HCT116 (cell line): ENCODE results near the gene PWP1. TPM values are rescaled to one million over a fixed set of nuclear protein-coding genes. Genes with fewer than 3 reads are reported as not detected.

Experiments
- ATAC-seq: fragments of 200-7000 bp; cut with Tn5 transposase; 2 replicates; pipeline ENCODE4 v1.9.1; 2020; ENCODE audit warnings: mild to moderate bottlenecking, moderate library complexity
- BruUV-seq: library from RNA; stranded (reverse); fragments of 400-500 nt; replicated peaks from 2 replicates; lab custom pipeline; 2021; lab: Mats Ljungman, UMichigan
- CTCF ChIA-PET: fragments of 300-600 bp; sonication (Branson Sonifier 250); formaldehyde crosslinking; loops from one replicate; lab custom pipeline; 2021; ENCODE audit warnings: antibody characterized with exemption; lab: Charles Lee
- POLR2A ChIA-PET: fragments of 300-600, 350-600 bp; sonication (Branson Sonifier 250); formaldehyde crosslinking; loops from one replicate; lab custom pipeline; 2021; ENCODE audit warnings: antibody characterized with exemption; lab: Charles Lee
- RAD21 ChIA-PET, 2 experiments: fragments of 300-600 bp; sonication (Branson Sonifier 250); formaldehyde crosslinking; loops; one replicate each; lab custom pipeline; 2023; ENCODE audit warnings: low total read pairs in 2 of 2; ENCODE audit not compliant: uncharacterized antibody in 2 of 2, unreplicated experiment in 2 of 2, low non-redundant PET in 1 of 2; lab: Charles Lee
- DNase-seq: peaks from one replicate; pipeline ENCODE4 v3.0.0-alpha.2; 2010; ENCODE audit warnings: low read depth, low spot score
- H2AFZ ChIP-seq: fragments of 200-600 bp; shearing (Covaris generic), sonication (generic); 2 replicates; pipeline ENCODE4 v1.6.1; 2017; ENCODE audit warnings: low read depth, mixed run types, mixed read lengths, antibody characterized with exemption, low read length; ENCODE audit not compliant: poor library complexity, severe bottlenecking
- H3K27ac ChIP-seq: 2 replicates; pipeline ENCODE4 v1.5.1; 2012; ENCODE audit warnings: low read depth, low read length
- H3K27me3 ChIP-seq: fragments of 200-600 bp; sonication (generic); 2 replicates; pipeline ENCODE4 v1.6.1; 2016; ENCODE audit warnings: mixed run types, low read length, mixed read lengths; ENCODE audit not compliant: insufficient read depth
- H3K36me3 ChIP-seq, 2 experiments: fragments of 200-500 bp in 1 of 2; fragments of 200-600 bp in 1 of 2; sonication (Bioruptor generic) in 1 of 2; sonication (generic) in 1 of 2; 2 replicates each; pipeline versions ENCODE4 v1.5.1 to v1.6.1; 2014 to 2016; ENCODE audit warnings: low read length in 2 of 2, inconsistent platforms in 1 of 2, mixed read lengths in 1 of 2, mixed run types in 1 of 2; ENCODE audit not compliant: insufficient read depth in 2 of 2, control insufficient read depth in 1 of 2
- H3K4me1 ChIP-seq, 2 experiments: fragments of 200-600 bp in 1 of 2; sonication (generic) in 1 of 2; 2 replicates each; pipeline versions ENCODE4 v1.5.1 to v1.6.1; 2012 to 2017; ENCODE audit warnings: low read length in 2 of 2, inconsistent platforms in 1 of 2, mild to moderate bottlenecking in 1 of 2, mixed read lengths in 1 of 2, mixed run types in 1 of 2, moderate library complexity in 1 of 2; ENCODE audit not compliant: insufficient read depth in 2 of 2, control insufficient read depth in 1 of 2
- H3K4me2 ChIP-seq: fragments of 200-600 bp; sonication (generic); 2 replicates; pipeline ENCODE4 v1.6.1; 2017; ENCODE audit warnings: mixed run types, low read length, mixed read lengths
- H3K4me3 ChIP-seq, 2 experiments: fragments of 200-600 bp in 1 of 2; sonication (generic) in 1 of 2; replicated peaks in 1 of 2; 2 replicates each; pipeline ENCODE4 v1.5.1; 2011 to 2016; ENCODE audit warnings: low read length in 2 of 2, control low read depth in 1 of 2, low read depth in 1 of 2, mild to moderate bottlenecking in 1 of 2, mixed read lengths in 1 of 2, mixed run types in 1 of 2
- H3K79me2 ChIP-seq: fragments of 200-600 bp; sonication (generic); 2 replicates; pipeline ENCODE4 v1.6.1; 2017; ENCODE audit warnings: mild to moderate bottlenecking, mixed run types, low read length, moderate library complexity, mixed read lengths; ENCODE audit not compliant: insufficient read depth
- H3K9ac ChIP-seq: fragments of 200-600 bp; sonication (generic); 2 replicates; pipeline ENCODE4 v1.6.1; 2016; ENCODE audit warnings: low read length, mixed read lengths
- H3K9me2 ChIP-seq: fragments of 200-600 bp; sonication (generic), shearing (Covaris generic); 2 replicates; pipeline ENCODE4 v1.6.1; 2017; ENCODE audit warnings: mixed run types, mild to moderate bottlenecking, moderate library complexity; ENCODE audit not compliant: insufficient read depth
- H3K9me3 ChIP-seq, 2 experiments: fragments of 200-500 bp in 1 of 2; fragments of 200-600 bp in 1 of 2; sonication (Bioruptor generic) in 1 of 2; sonication (generic) in 1 of 2; 2 replicates each; pipeline ENCODE4 v1.6.1; 2014 to 2017; ENCODE audit warnings: low read length in 2 of 2, mixed read lengths in 2 of 2, inconsistent platforms in 1 of 2, low read depth in 1 of 2, mild to moderate bottlenecking in 1 of 2, mixed run types in 1 of 2, moderate library complexity in 1 of 2; ENCODE audit not compliant: control insufficient read depth in 1 of 2, insufficient read depth in 1 of 2
- H4K20me1 ChIP-seq: fragments of 200-600 bp; sonication (generic), shearing (Covaris generic); 2 replicates; pipeline ENCODE4 v1.6.1; 2017; ENCODE audit warnings: mixed run types, mild to moderate bottlenecking, moderate library complexity; ENCODE audit not compliant: insufficient read depth
- CBX3 ChIP-seq: IDR thresholded peaks from 2 replicates; pipeline ENCODE4 v1.6.1; 2012; ENCODE audit warnings: low read depth
- EZH2phosphoT487 ChIP-seq: fragments of 200-600 bp; IDR thresholded peaks from 2 replicates; pipeline ENCODE4 v1.6.1; 2018; ENCODE audit warnings: antibody characterized with exemption, borderline replicate concordance
- FOSL1 ChIP-seq: IDR thresholded peaks from 2 replicates; pipeline ENCODE4 v1.6.1; 2012; ENCODE audit warnings: low read depth
- POLR2AphosphoS5 ChIP-seq: IDR thresholded peaks from 2 replicates; pipeline ENCODE4 v1.6.1; 2011; ENCODE audit warnings: mild to moderate bottlenecking, low read depth, low read length, moderate library complexity
- TCF7L2 ChIP-seq: IDR thresholded peaks from 2 replicates; pipeline ENCODE4 v1.7.0; 2011; ENCODE audit warnings: borderline replicate concordance, inconsistent platforms; ENCODE audit not compliant: insufficient read depth, insufficient read length; ENCODE audit errors: extremely low read depth
- ZNF274 ChIP-seq: fragments of 200-500 bp; sonication (Bioruptor generic); IDR thresholded peaks from 2 replicates; pipeline ENCODE4 v1.6.1; 2014; ENCODE audit warnings: mild to moderate bottlenecking, low read depth, low read length, inconsistent platforms
- intact Hi-C: fragments of 100-400 bp; cut with micrococcal nuclease; formaldehyde crosslinking; loops from 2 replicates; pipeline ENCODE4 v1.10.0; 2022
- total RNA-seq: library from RNA; stranded (reverse); gene quantifications from one replicate; pipeline ENCODE4 v1.2.1, GENCODE V29; 2021; ENCODE audit not compliant: unreplicated experiment
- TF ChIP-seq, protein P1 (sequence below): IDR thresholded peaks from 2 replicates; pipeline ENCODE4 v1.6.1; 2011; ENCODE audit warnings: mild to moderate bottlenecking, low read length, moderate library complexity; ENCODE audit not compliant: insufficient replicate concordance; ENCODE audit errors: extremely low read depth
- TF ChIP-seq, protein P2 (sequence below): IDR thresholded peaks from 2 replicates; pipeline ENCODE4 v1.6.1; 2012
- TF ChIP-seq, protein P3 (sequence below), 3 experiments: fragments of 200-600 bp in 1 of 3; sonication (generic) in 1 of 3; IDR thresholded peaks in 2 of 3; conservative IDR thresholded peaks in 1 of 3; 2 replicates each; pipeline ENCODE4 v1.5.1; 2012 to 2017; ENCODE audit warnings: low read depth in 2 of 3, low read length in 2 of 3, antibody characterized with exemption in 1 of 3, borderline replicate concordance in 1 of 3, control low read depth in 1 of 3, mild to moderate bottlenecking in 1 of 3, mixed read lengths in 1 of 3, mixed run types in 1 of 3, moderate library complexity in 1 of 3; ENCODE audit not compliant: insufficient read depth in 1 of 3

The PWP1 gene
- total RNA-seq, 1 experiment from 2014 or later: 48.2 TPM

DNA sequence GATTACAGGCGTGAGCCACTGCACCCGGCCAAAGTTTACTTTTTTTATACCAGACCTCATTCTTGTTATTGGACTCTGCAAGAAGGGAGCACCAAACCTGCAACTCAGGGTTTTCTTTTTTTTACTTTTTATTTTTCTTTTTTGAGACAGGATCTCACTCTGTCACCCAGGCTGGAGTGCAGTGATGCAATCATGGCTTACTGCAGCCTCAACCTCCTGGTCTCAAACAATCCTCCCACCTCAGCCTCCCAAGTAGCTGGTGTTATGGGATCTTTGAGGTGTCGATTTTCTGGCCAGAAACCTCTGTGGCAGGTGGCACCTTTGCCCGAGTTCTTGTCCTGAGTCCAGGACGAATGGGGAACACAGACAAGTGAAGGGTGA lies 4.2 kb upstream of the PWP1 start:
- ATAC-seq: no peak
- Histone ChIP-seq H3K4me2 (no peak overlapping the region), H3K9me2 (no peaks in the 10 kb centered on the region), H4K20me1 (no peaks in the 10 kb centered on the region), H3K4me3 (no peak overlapping the region), H2AFZ (no peak overlapping the region), H3K9ac (no peak overlapping the region), H3K9me3 (no peaks in the 10 kb centered on the region)
- BruUV-seq: no TSS peak
- TF ChIP-seq TCF7L2: no peak
- TF ChIP-seq, protein P1, sequence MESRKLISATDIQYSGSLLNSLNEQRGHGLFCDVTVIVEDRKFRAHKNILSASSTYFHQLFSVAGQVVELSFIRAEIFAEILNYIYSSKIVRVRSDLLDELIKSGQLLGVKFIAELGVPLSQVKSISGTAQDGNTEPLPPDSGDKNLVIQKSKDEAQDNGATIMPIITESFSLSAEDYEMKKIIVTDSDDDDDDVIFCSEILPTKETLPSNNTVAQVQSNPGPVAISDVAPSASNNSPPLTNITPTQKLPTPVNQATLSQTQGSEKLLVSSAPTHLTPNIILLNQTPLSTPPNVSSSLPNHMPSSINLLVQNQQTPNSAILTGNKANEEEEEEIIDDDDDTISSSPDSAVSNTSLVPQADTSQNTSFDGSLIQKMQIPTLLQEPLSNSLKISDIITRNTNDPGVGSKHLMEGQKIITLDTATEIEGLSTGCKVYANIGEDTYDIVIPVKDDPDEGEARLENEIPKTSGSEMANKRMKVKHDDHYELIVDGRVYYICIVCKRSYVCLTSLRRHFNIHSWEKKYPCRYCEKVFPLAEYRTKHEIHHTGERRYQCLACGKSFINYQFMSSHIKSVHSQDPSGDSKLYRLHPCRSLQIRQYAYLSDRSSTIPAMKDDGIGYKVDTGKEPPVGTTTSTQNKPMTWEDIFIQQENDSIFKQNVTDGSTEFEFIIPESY: no peak
- TF ChIP-seq, protein P2, sequence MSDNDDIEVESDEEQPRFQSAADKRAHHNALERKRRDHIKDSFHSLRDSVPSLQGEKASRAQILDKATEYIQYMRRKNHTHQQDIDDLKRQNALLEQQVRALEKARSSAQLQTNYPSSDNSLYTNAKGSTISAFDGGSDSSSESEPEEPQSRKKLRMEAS: no peak
- no peak for TF ChIP-seq FOSL1
- TF ChIP-seq EZH2phosphoT487: no peak
- TF ChIP-seq, protein P3, sequence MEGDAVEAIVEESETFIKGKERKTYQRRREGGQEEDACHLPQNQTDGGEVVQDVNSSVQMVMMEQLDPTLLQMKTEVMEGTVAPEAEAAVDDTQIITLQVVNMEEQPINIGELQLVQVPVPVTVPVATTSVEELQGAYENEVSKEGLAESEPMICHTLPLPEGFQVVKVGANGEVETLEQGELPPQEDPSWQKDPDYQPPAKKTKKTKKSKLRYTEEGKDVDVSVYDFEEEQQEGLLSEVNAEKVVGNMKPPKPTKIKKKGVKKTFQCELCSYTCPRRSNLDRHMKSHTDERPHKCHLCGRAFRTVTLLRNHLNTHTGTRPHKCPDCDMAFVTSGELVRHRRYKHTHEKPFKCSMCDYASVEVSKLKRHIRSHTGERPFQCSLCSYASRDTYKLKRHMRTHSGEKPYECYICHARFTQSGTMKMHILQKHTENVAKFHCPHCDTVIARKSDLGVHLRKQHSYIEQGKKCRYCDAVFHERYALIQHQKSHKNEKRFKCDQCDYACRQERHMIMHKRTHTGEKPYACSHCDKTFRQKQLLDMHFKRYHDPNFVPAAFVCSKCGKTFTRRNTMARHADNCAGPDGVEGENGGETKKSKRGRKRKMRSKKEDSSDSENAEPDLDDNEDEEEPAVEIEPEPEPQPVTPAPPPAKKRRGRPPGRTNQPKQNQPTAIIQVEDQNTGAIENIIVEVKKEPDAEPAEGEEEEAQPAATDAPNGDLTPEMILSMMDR (IDR thresholded peaks at IDR 0.05 in 2 of 3, conservative IDR thresholded peaks at IDR 0.05 in 1 of 3; ENCODE audit: borderline replicate concordance in 1 of 3, insufficient read depth in 1 of 3, low read depth in 2 of 3, low read length in 2 of 3): no peak
- no peak for TF ChIP-seq POLR2AphosphoS5
- no peak for TF ChIP-seq ZNF274
- no peak for TF ChIP-seq CBX3
- TF ChIP-seq, all 23 proteins: peak for 0
- Histone ChIP-seq H3K79me2 (peaks cover 9% of the 10 kb centered on the region), H3K4me1 (peaks cover 0 to 14% of the 10 kb centered on the region in 2 experiments; a peak in 2 of 4 replicates), H3K27ac (no peak overlapping the region), H3K27me3 (peaks cover 32% of the 10 kb centered on the region), H3K36me3 (no peaks in the 10 kb centered on the region)
- DNase-seq: no peak
- RAD21 ChIA-PET: no interaction called here
- POLR2A ChIA-PET: no interaction called here
- intact Hi-C loops: no loop called here
- CTCF ChIA-PET: interaction anchor here (0.6 kb wide), 1 partner anchor 58 kb away, joined by 6 read pairs; no protein-coding TSS in a partner anchor
